OCI-LY3 (cell line): Measurements from ENCODE around the gene MMP23B.

Experiments
- CTCF ChIP-seq: fragments of 200-600, 300-600 bp; sonication (generic); IDR thresholded peaks from 2 replicates; pipeline ENCODE4 v1.5.1; 2014; ENCODE audit warnings: antibody characterized with exemption, low read length, low read depth
- EZH2phosphoT487 ChIP-seq: fragments of 200-600 bp; shearing (Covaris generic); IDR thresholded peaks from 2 replicates; pipeline ENCODE4 v1.6.1; 2018; ENCODE audit warnings: antibody characterized with exemption, mixed run types, low read depth

DNA sequence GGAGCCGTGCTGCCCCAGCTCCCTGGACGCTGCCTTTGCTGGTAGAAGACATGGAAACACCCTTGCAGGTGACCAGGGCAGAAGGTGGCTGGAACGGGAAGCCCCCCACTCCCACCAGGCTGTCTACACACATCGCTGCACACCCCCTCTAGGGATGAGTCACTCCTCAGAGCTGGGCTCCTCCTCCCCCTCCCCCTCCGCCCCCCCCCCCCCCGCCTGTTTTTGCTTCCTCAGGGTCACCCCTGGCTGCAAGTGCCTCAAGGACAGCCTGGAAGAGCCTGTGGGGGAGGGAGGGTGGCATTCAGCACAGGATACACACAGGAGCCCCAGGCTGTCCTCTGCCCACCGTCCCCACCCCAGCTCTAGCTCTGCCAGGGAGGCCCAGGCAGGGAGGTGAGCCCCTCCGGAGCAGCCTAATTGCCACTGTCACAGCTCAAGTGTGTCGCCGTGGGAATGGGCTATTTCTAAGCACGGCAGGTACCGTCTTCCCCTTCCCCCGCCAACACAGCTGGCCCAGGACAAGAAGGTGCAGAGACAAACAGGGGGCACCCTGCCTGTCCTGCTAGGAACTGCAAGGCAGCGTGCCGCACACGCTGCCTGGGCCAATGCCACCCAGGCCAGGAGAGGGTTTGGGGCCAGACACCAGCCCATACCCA lies 34.6 kb upstream of the MMP23B start:
- no peak for TF ChIP-seq EZH2phosphoT487
- peak; percentile 32 for TF ChIP-seq CTCF
